ENCODE results near the gene NPHP4.
"Not testable (repeated sequence)": the region's sequence is repeated elsewhere in the genome, so short reads cannot be mapped to it uniquely, and the experiment has no call there.

NPHP4 gene

DNA sequence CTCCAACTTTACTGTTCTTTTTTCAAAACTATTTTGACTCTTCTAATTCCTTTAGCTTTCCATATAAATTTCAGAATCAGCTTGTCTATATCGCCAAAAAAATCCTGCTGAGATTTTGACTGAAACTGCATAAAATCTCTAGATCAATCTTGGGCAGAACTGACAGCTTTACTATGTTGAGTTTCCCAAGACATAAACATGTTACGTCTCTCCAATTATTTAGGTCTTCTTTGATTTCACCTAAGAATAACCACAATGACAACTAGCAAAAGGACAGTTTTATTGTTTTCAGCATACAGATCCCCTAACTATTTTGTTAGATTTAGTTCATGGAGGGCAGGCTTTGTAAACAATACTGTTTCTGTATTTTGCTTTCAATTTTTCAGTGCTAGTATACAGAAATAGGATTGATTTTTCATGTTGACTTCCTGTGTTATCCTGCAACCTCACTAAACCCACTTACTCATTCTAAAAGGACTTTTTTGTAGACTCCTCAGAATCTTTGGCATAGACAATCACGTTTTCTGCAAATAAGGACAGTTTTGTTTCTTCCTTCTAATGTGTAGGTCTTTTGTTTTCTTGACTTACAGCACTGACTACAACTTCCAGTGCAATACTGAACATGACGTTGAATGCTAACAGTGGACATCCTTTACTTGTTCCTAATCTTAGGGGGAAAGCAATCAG lies 63.4 kb downstream of the NPHP4 start:
- FAIRE-seq, result no peak

DNA sequence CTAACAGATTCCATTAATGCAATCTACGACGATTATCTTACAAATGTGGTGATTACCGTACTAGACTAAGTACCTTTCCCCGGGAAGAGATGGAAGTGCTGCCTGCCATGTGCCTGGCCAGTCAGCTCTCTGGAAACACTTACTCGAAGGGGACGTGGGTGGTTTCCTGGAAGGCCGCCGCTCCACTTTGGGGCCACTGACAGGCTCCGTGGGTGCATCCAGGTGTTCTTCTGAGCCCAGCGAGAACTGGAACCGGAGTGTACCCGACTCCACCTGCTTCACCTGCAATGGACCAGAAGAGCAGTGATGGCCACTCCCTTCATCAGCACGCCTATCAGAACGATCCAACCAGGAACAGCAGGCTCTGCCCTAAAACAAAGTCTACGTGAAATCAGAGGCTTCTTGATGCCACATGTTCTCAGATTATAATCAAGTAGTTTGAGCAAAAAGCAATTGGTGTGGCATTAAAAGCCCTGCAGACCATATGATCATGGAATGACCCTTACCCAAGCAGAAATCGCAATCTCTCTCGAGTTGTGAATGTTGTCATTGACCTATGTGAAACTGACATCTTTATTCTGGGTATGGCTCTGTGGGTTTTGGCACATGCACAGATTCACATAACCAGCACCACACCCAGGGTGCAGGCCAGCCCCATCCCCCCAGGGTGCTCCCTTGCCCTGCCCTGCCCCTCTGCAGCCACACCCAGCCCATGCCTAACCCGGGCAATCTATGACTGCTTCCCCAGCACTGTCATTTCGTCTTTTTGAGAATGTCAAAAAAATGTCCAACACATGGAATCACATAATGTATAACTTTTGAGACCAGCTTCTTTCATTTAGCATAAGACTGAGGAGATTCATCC lies 64.5 kb downstream of the NPHP4 start:
- FAIRE-seq, result no peak

GRCh38 chr1:5926686-5927435 lies 65.4 kb downstream of the NPHP4 start:
- FAIRE-seq, result no peak

DNA sequence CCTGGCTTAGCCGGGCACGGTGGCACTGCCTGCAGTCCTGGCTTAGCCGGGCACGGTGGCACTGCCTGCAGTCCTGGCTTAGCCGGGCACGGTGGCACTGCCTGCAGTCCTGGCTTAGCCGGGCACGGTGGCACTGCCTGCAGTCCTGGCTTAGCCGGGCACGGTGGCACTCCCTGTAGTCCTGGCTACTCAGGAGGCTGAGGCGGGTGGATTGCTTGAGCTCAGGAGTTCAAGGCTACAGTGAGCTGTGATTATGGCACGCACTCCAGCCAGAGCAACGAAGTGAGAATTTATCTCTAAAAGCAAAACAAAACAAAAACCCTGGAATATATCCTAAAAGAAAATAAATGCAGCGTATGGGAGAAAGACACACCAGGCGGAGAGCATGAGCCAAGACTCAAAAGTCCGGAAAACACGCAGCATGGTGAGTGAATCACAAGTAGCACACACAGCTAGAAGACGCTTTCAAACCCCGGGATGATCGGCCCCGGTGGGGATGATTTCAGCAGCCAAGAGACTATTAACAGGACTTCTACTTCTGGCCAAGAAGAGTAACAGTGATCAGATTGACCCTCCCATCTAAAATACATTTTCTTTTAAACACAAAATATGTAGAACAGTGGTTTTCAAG lies 69.4 kb downstream of the NPHP4 start:
- FAIRE-seq, result not testable (repeated sequence)

DNA sequence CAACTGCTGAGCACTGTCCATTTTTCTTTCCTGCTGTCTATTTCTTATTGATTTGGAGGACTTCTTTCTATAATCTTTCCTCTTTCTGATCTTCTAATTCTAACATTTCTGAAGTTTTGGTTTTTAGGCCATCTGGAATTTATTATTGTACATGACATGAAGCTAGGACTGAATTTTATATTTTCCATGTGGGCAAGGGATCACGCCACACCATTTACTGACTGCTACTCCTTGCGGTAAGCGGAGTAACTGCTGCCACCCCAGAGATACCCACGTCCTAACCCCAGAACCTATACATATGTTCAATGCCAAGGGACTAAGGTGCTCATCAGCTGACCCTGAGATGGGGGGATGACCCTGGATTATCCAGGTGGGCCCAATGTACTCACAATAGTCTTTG lies 70.6 kb downstream of the NPHP4 start:
- no peak for FAIRE-seq

DNA sequence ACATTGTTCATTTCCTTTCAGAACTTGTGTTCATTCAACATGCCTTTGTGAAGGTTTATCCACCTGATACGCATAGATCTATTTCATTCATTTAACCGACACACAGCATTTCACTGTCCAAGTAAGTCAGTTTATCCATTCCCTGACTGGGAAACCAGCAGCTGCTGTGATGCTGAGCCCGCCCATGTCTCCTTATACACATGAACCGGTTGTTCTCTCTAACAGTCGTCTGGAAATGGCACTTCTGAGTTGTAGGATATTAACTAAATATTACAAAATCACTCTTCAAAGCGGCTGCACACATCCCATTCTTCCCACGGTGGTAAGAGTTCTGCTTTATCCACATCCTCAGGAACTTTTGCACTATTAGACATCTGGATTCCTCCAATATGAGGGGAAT lies 71.1 kb downstream of the NPHP4 start:
- no peak for FAIRE-seq

GRCh38 chr1:5920201-5920600 lies 72.0 kb downstream of the NPHP4 start:
- FAIRE-seq, result no peak

DNA sequence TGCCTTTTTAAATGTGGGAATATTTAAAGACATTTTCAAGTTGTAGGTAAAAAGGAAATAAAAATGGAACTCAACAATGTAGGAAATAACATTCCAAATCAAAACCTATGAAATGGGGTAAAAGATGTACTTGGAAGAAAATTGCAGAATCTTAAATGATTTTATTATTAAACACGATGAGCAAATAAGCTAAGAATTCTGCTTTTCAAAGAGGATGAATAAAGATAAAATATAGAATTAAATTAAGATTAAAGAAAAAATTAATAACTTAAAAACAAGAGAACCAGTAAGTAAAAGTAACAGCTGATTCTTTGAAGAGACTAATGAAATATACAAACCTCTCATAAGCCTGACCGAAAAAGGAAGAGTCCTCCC lies 74.0 kb downstream of the NPHP4 start:
- no peak for FAIRE-seq

GRCh38 chr1:5917591-5918274 lies 74.5 kb downstream of the NPHP4 start:
- no peak for FAIRE-seq

DNA sequence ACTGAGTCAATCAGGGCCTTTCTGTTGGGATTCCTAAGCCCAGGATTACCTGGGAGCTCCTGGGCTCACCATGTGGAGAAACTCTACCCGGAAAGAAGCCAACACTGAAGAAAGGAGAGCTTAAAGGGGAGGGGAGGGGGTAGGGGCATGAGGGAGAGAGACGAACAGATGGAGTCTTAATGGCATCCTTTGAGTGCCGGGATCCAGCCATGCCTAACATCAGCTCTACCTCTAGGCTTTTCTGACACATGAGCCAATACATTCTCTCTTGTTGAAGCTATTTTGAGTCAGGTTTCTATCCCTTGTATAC lies 75.0 kb downstream of the NPHP4 start:
- no peak for FAIRE-seq

DNA sequence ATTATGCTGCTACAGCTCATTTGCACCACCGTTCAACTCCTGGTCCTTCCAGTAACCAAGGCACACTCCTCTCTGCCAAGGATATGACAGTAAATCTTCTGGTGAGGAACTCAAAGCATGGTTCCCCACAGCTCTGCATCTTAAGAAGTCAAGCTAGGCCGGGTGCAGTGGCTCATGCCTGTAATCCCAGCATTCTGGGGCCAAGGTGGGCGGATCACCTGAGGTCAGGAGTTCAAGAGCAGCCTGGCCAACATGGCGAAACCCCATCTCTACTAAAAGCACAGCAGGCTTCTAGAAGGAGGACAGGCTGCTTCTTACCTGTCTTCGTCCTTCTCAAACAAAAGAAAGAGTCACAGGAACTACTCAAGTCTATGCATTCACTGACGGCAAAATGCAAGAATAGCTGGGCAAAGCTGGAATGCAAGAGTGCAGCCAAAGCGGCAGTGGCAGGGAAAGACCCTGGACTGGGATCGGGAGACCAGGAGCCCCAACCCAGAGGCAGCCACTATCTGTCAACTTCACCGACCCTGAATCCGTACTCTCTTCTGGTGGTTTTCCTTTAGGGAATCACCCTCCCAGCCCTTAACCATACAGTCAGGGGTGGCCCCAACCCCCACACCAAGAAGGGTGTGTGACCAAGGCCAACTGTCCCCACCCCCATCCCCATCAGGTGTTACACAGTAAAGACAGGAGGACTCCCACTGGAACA lies 75.5 kb downstream of the NPHP4 start:
- FAIRE-seq, result no peak

GRCh38 chr1:5915587-5916571 lies 76.3 kb downstream of the NPHP4 start:
- peak; percentile 53 for FAIRE-seq

DNA sequence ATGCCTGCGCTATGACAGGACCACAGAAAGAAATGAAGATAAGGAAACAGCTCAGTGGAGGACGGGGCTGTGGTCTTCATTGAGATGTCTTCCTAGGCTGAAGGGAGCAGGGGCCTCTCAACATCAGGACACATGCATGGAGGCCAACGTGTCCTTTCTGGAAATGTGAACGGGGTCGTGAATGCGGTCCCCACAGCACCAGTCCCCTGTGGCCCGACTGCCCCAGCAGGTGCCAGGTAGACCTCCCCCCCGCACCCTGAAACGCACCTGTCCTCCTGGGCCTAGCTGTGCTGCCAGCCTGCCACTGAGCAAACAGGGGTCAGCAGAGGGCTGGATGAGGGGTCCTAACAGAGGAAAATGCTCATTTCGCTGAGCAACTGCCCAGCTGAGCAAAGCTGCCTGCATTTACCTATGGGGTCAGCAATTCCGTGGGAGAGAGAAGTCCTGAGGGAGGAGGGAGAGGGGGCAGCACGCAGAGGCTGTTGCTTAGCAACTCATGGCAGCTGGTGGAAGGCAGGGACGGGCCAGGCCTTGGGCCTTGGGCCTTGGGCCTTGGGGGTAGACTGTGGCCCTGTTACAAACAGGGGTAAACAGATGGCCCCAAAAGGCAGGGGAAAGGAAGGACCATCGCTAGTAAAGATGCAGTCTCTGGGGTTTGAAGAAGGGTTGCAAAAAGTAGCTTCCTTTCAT lies 77.4 kb downstream of the NPHP4 start:
- no peak for FAIRE-seq

GRCh38 chr1:5913876-5914275 lies 78.3 kb downstream of the NPHP4 start:
- FAIRE-seq, result no peak

- no peak for FAIRE-seq
These were observed 79.0 kb downstream of the NPHP4 start for GRCh38 chr1:5913078-5913845.

DNA sequence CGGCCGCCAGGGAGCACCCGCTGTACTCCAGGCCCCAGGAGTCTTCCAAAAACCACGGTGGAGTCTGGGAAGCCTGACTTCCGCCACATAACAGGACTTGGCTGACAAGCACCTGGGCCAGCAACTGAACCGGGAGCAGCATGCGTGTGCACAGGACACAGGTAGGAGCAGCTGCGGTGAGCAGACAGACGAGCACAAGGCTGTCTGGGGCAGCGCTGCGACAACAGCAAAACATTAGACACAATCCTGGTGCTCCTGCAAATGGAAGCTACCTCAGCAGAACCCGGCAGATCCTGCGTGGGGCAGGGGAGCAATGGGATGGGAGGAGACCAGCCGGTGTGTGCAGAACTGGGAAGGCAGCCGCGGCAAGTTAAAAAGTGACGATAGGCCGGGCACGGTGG lies 80.4 kb downstream of the NPHP4 start:
- no peak for FAIRE-seq

GRCh38 chr1:5911157-5911556 lies 81.1 kb downstream of the NPHP4 start:
- FAIRE-seq, result no peak

DNA sequence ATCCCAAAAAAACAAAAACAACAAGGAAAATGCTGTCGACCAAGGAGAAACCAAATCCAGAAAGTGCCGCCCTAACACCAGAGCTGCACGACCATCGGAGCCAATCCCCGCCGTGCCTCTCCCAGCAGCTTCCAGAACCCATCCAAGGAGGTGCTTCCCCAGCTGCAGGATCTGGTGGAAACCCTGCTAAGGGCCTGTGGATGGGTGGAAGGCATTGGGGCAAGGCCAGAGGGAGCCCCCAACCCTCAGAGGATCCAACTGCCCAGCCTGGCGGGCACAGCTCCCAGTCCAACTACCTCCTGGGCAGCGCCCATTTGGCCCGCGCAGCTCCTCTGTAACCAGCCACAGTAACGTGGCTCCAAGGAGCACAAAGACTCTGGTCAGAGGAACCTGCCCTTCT lies 81.6 kb downstream of the NPHP4 start:
- no peak for FAIRE-seq

DNA sequence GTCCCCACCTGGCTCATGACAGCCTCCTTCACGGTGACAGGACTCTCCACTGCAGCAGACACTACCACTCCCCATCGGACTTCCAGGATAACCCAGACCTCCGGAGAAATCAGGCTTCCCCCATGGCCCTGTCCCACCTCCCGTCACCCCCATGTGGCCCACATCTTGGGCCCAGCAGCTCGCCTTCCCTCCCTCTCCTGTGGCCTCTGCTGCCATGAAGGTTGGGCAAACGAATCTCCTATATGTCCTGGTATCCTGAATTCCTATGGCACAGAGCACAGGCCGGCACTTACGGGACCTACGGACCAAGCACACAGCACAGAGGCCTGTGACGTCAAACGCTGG lies 82.0 kb downstream of the NPHP4 start:
- no peak for FAIRE-seq

All from colon (tissue), 2 donors.